ENCODE data around the gene ORAI3. TPM values are rescaled to one million over a fixed set of nuclear protein-coding genes. Genes with fewer than 3 reads are reported as not detected.

The ORAI3 gene
- total RNA-seq, 4 donors from 2014 or later: 32.9 to 49.5 (median 40.2) TPM

DNA sequence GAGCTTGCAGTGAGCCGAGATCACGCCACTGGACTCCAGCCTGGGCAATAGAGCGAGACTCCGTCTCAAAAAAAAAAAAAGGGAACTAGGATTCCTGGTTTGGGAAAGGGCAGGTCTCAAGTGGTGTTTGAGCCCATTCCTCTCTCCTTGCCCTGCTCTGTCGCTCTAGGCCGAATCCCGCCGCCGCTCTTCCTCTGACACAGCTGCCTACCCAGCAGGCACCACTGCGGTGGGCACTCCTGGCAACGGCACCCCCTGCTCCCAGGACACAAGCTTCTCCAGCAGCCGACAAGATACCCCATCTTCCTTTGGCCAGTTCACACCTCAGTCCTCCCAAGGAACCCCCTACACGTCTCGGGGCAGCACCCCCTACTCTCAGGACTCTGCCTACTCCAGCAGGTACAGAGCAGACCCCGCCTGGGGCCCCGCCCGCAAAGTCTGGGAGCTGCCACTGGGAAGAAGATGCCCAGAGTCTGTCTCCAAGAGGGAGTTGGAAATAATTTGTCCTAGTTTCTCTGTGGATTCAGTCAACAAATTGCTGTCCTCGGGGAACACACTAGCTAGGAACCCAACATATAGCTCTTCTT is 15.2 kb downstream of the ORAI3 start:
- WGBS, 2 donors: 93% methylated on average over 18 of the region's 18 CpGs
- H3K36me3 ChIP-seq: peaks cover 87 to 92% of the 10 kb centered on the region in 2 donors

GRCh38 chr16:30964574-30965226 is 15.8 kb downstream of the ORAI3 start:
- H3K9me3 ChIP-seq: no peaks in the 10 kb centered on the region
- H3K4me1 ChIP-seq: no peaks in the 10 kb centered on the region
- H3K27me3 ChIP-seq: no peaks in the 10 kb centered on the region
- 91 to 93% methylated on average over 31 to 33 of the region's 33 CpGs for WGBS, 2 donors
- DNase-seq: no peak
- peaks cover 93 to 94% of the 10 kb centered on the region in 2 donors for H3K36me3 ChIP-seq
- intact Hi-C loops (cut with DNase I): no loop called here
- no peak overlapping the region for H3K4me3 ChIP-seq (replicated peaks in 1 of 3)
- no peak for TF ChIP-seq CTCF (IDR thresholded peaks at IDR 0.05)
- no peak overlapping the region for H3K27ac ChIP-seq

More for the DNA sequence above, 15.2 kb downstream of the ORAI3 start:
- Histone ChIP-seq H3K27me3 (no peaks in the 10 kb centered on the region), H3K4me3 (replicated peaks in 1 of 3) (no peak overlapping the region), H3K9me3 (no peaks in the 10 kb centered on the region), H3K4me1 (peaks cover under 1 to 4% of the 10 kb centered on the region in 2 donors), H3K27ac (no peak overlapping the region)
- intact Hi-C loops (cut with DNase I): no loop called here
- no peak for DNase-seq
- no peak for TF ChIP-seq CTCF (IDR thresholded peaks at IDR 0.05)
- TF ChIP-seq POLR2A (IDR thresholded peaks at IDR 0.05): no peak

GRCh38 chr16:30965436-30965835 is 16.6 kb downstream of the ORAI3 start:
- H3K27me3 ChIP-seq: no peaks in the 10 kb centered on the region
- intact Hi-C loops (cut with DNase I): no loop called here
- no peak overlapping the region for H3K4me3 ChIP-seq (replicated peaks in 1 of 3)
- H3K4me1 ChIP-seq: no peaks in the 10 kb centered on the region
- H3K9me3 ChIP-seq: no peaks in the 10 kb centered on the region
- H3K36me3 ChIP-seq: peaks cover 91 to 93% of the 10 kb centered on the region in 2 donors
- H3K27ac ChIP-seq: no peak overlapping the region
- DNase-seq: no peak
- WGBS, 2 donors: 93 to 94% methylated on average over 15 of the region's 15 CpGs
- TF ChIP-seq CTCF (IDR thresholded peaks at IDR 0.05) (no peak), POLR2A (IDR thresholded peaks at IDR 0.05) (no peak)

DNA sequence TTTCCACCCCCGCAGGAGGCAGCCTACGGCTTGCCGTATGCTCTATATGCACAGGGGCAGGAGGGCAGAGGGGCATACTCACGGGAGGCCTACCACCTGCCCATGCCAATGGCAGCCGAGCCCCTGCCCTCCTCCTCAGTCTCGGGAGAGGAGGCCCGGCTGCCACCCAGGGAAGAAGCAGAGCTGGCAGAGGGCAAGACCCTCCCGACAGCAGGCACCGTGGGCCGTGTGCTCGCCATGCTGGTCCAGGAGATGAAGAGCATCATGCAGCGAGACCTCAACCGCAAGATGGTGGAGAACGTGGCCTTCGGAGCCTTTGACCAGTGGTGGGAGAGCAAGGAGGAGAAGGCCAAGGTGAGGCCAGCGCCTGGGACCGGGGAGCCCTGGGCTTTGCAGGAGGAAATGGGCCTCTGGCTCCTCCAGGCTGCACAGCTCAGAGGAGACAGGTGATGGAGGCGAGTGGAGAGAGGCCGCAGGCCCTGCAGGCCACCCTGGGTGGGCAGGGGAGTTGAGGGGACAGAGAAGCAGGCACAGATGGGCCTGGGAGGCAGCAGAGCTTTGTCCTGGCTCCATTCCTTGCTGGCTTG is 17.3 kb downstream of the ORAI3 start:
- no peaks in the 10 kb centered on the region for H3K27me3 ChIP-seq
- 98% methylated on average over 12 to 17 of the region's 19 CpGs for WGBS, 2 donors
- no peak overlapping the region for H3K27ac ChIP-seq
- H3K4me1 ChIP-seq: no peaks in the 10 kb centered on the region
- peaks cover 92 to 95% of the 10 kb centered on the region in 2 donors for H3K36me3 ChIP-seq
- DNase-seq: no peak
- intact Hi-C loops (cut with DNase I): no loop called here
- TF ChIP-seq POLR2A (IDR thresholded peaks at IDR 0.05) (no peak), CTCF (IDR thresholded peaks at IDR 0.05) (no peak)
- H3K4me3 ChIP-seq (replicated peaks in 1 of 3): no peak overlapping the region
- no peaks in the 10 kb centered on the region for H3K9me3 ChIP-seq

DNA sequence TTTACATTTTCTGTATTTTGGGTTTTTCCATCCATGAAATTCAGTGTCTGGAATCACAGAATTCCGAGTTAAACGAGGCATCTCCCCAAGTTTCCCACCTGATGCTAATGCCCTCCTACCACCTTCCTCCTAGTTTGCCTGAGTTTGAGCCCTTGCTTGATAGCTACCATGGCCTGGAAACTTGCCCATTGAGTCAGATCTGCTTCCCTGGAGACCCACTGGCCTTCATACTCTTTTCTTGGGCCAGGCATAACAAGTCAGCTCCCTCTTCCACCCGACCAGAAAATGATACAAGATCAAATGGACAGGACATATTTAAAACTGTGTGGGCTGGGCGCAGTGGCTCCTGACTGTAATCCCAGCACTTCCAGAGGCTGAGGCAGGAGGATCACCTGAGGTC is 18.9 kb downstream of the ORAI3 start:
- 87 to 93% methylated on average over 4 of the region's 4 CpGs for WGBS, 2 donors

More for the DNA sequence above, 18.9 kb downstream of the ORAI3 start:
- H3K4me1 ChIP-seq: no peaks in the 10 kb centered on the region
- intact Hi-C loops (cut with DNase I): no loop called here
- peaks cover 90 to 95% of the 10 kb centered on the region in 2 donors for H3K36me3 ChIP-seq
- DNase-seq: no peak
- no peaks in the 10 kb centered on the region for H3K9me3 ChIP-seq
- no peak for TF ChIP-seq CTCF (IDR thresholded peaks at IDR 0.05)
- TF ChIP-seq POLR2A (IDR thresholded peaks at IDR 0.05): no peak
- H3K27me3 ChIP-seq: no peaks in the 10 kb centered on the region
- no peak overlapping the region for H3K4me3 ChIP-seq (replicated peaks in 1 of 3)
- no peak overlapping the region for H3K27ac ChIP-seq

Measured in thyroid gland (tissue), 4 donors.